ENCODE data around the gene PRDM16. TPM values are rescaled to one million over a fixed set of nuclear protein-coding genes. Genes with fewer than 3 reads are reported as not detected.

PRDM16 gene
- total RNA-seq, 1 donor from 2014 or later: 5.6 TPM

- H3K36me3 ChIP-seq (ENCODE audit: control insufficient read depth, insufficient read depth, low read length): no peaks in the 10 kb centered on the region
- H3K27me3 ChIP-seq (ENCODE audit: control insufficient read depth, insufficient read depth, low read length): no peaks in the 10 kb centered on the region
- no peak overlapping the region for H3K4me3 ChIP-seq (ENCODE audit: low read depth, low read length)
- TF ChIP-seq CTCF (IDR thresholded peaks at IDR 0.05; ENCODE audit: insufficient read depth, low read length, poor library complexity, severe bottlenecking): no peak
- DNase-seq (ENCODE audit: low read depth): no peak
Measured at GRCh38 chr1:3478187-3478586, 409.2 kb downstream of the PRDM16 start.

- peaks cover 3% of the 10 kb centered on the region for H3K27me3 ChIP-seq (ENCODE audit: control insufficient read depth, insufficient read depth, low read length)
- no peak for TF ChIP-seq CTCF (IDR thresholded peaks at IDR 0.05; ENCODE audit: insufficient read depth, low read length, poor library complexity, severe bottlenecking)
- DNase-seq (ENCODE audit: low read depth): no peak
- H3K36me3 ChIP-seq (ENCODE audit: control insufficient read depth, insufficient read depth, low read length): no peaks in the 10 kb centered on the region
- no peak overlapping the region for H3K4me3 ChIP-seq (ENCODE audit: low read depth, low read length)
Measured at GRCh38 chr1:3479511-3480368, 410.7 kb downstream of the PRDM16 start.

GRCh38 chr1:3480369-3480719, 411.3 kb downstream of the PRDM16 start:
- TF ChIP-seq CTCF (IDR thresholded peaks at IDR 0.05; ENCODE audit: insufficient read depth, low read length, poor library complexity, severe bottlenecking): no peak
- DNase-seq (ENCODE audit: low read depth): no peak

GRCh38 chr1:3481046-3481445, 412.0 kb downstream of the PRDM16 start:
- TF ChIP-seq CTCF (IDR thresholded peaks at IDR 0.05; ENCODE audit: insufficient read depth, low read length, poor library complexity, severe bottlenecking): no peak
- no peak for DNase-seq (ENCODE audit: low read depth)

More at GRCh38 chr1:3480369-3480719, 411.3 kb downstream of the PRDM16 start:
- peaks cover 3% of the 10 kb centered on the region for H3K27me3 ChIP-seq (ENCODE audit: control insufficient read depth, insufficient read depth, low read length)
- H3K4me3 ChIP-seq (ENCODE audit: low read depth, low read length): no peak overlapping the region
- H3K36me3 ChIP-seq (ENCODE audit: control insufficient read depth, insufficient read depth, low read length): no peaks in the 10 kb centered on the region

GRCh38 chr1:3481836-3482375, 412.9 kb downstream of the PRDM16 start:
- no peak for DNase-seq (ENCODE audit: low read depth)
- no peak for TF ChIP-seq CTCF (IDR thresholded peaks at IDR 0.05; ENCODE audit: insufficient read depth, low read length, poor library complexity, severe bottlenecking)
- Histone ChIP-seq H3K36me3 (ENCODE audit: control insufficient read depth, insufficient read depth, low read length) (no peaks in the 10 kb centered on the region), H3K4me3 (ENCODE audit: low read depth, low read length) (no peak overlapping the region), H3K27me3 (ENCODE audit: control insufficient read depth, insufficient read depth, low read length) (peaks cover 3% of the 10 kb centered on the region)

More at GRCh38 chr1:3481046-3481445, 412.0 kb downstream of the PRDM16 start:
- no peak overlapping the region for H3K4me3 ChIP-seq (ENCODE audit: low read depth, low read length)
- H3K27me3 ChIP-seq (ENCODE audit: control insufficient read depth, insufficient read depth, low read length): peaks cover 3% of the 10 kb centered on the region
- no peaks in the 10 kb centered on the region for H3K36me3 ChIP-seq (ENCODE audit: control insufficient read depth, insufficient read depth, low read length)

Measured in kidney epithelial cell (primary cell).